Measurements from ENCODE around the gene KLHDC9. TPM values are rescaled to one million over a fixed set of nuclear protein-coding genes. Genes with fewer than 3 reads are reported as not detected.

Gene KLHDC9
- 10 to 100 TPM in 1 of 4 donors, 1 to 10 TPM in 3; 7.9 to 12.9 (median 9.1) TPM for total RNA-seq

GRCh38 chr1:161098210-161099068, at the start of gene KLHDC9:
Gene KLHDC9, plus strand, starts transcription at chr1:161098361. Its CDS starts 175 bp downstream, at chr1:161098536.
- TF ChIP-seq EP300 (IDR thresholded peaks at IDR 0.05) (peak in 1 of 2 donors; percentile 6), POLR2A (IDR thresholded peaks at IDR 0.05) (no peak)
- Histone ChIP-seq H3K36me3 (peaks cover 0 to 36% (median 4%) of the 10 kb centered on the region in 3 donors), H3K4me1 (peaks cover 0 to 33% (median 10%) of the 10 kb centered on the region in 4 donors), H3K27me3 (no peaks in the 10 kb centered on the region), H3K4me3 (peak within 1 kb of the TSS; percentile 41 to 69 (median 54)), H3K27ac (peak within 1 kb of the TSS; percentile 7 to 73 (median 42)), H3K9me3 (no peaks in the 10 kb centered on the region)
- 13 to 22% methylated on average over 26 to 53 of the region's 71 CpGs for WGBS, 2 donors
- peak; percentile 46 to 51 for DNase-seq (ENCODE audit: low spot score in 2 of 2)

GRCh38 chr1:161048949-161049722, 49.0 kb upstream of the KLHDC9 start:
- no peak for DNase-seq (ENCODE audit: low spot score in 2 of 2)
- 83 to 98% methylated on average over 3 to 5 of the region's 5 CpGs for WGBS, 2 donors
- TF ChIP-seq EP300 (IDR thresholded peaks at IDR 0.05) (no peak), POLR2A (IDR thresholded peaks at IDR 0.05) (no peak), CTCF (IDR thresholded peaks at IDR 0.05) (no peak)
- Histone ChIP-seq H3K27me3 (no peaks in the 10 kb centered on the region), H3K36me3 (peaks cover 0 to 37% (median 3%) of the 10 kb centered on the region in 3 donors), H3K4me3 (no peak overlapping the region), H3K9me3 (no peaks in the 10 kb centered on the region), H3K27ac (no peak overlapping the region), H3K4me1 (peaks cover 0 to 12% (median 6%) of the 10 kb centered on the region in 4 donors)

- Histone ChIP-seq H3K27me3 (peaks cover 0 to 10% of the 10 kb centered on the region in 2 donors), H3K36me3 (peaks cover 0 to 37% (median 4%) of the 10 kb centered on the region in 3 donors), H3K9me3 (no peaks in the 10 kb centered on the region), H3K4me1 (peaks cover 0 to 7% (median 0%) of the 10 kb centered on the region in 4 donors), H3K4me3 (no peak overlapping the region), H3K27ac (no peak overlapping the region)
- no peak for DNase-seq (ENCODE audit: low spot score in 2 of 2)
- no peak for TF ChIP-seq POLR2A (IDR thresholded peaks at IDR 0.05)
- no peak for TF ChIP-seq CTCF (IDR thresholded peaks at IDR 0.05)
- no peak for TF ChIP-seq EP300 (IDR thresholded peaks at IDR 0.05)
- WGBS, 2 donors = 86 to 90% methylated on average over 9 to 10 of the region's 10 CpGs
These were observed 46.9 kb upstream of the KLHDC9 start for GRCh38 chr1:161051219-161051618.

- TF ChIP-seq POLR2A (IDR thresholded peaks at IDR 0.05) (no peak), EP300 (IDR thresholded peaks at IDR 0.05) (no peak), CTCF (IDR thresholded peaks at IDR 0.05) (no peak)
- Histone ChIP-seq H3K36me3 (peaks cover 0 to 31% (median 4%) of the 10 kb centered on the region in 3 donors), H3K27ac (no peak overlapping the region), H3K4me3 (no peak overlapping the region), H3K4me1 (no peaks in the 10 kb centered on the region), H3K9me3 (no peaks in the 10 kb centered on the region), H3K27me3 (peaks cover 0 to 17% of the 10 kb centered on the region in 2 donors)
- WGBS, 2 donors = 62 to 69% methylated on average over 3 of the region's 3 CpGs
- DNase-seq (ENCODE audit: low spot score in 2 of 2) = no peak
These were observed 45.3 kb upstream of the KLHDC9 start for GRCh38 chr1:161052899-161053298.

- Histone ChIP-seq H3K27ac (no peak overlapping the region), H3K9me3 (no peaks in the 10 kb centered on the region), H3K4me3 (no peak overlapping the region), H3K36me3 (peaks cover 0 to 18% (median 4%) of the 10 kb centered on the region in 3 donors), H3K4me1 (no peaks in the 10 kb centered on the region), H3K27me3 (peaks cover 0 to 23% of the 10 kb centered on the region in 2 donors)
- WGBS, 2 donors = 77 to 84% methylated on average over 4 of the region's 4 CpGs
- no peak for TF ChIP-seq EP300 (IDR thresholded peaks at IDR 0.05)
- no peak for TF ChIP-seq CTCF (IDR thresholded peaks at IDR 0.05)
- no peak for TF ChIP-seq POLR2A (IDR thresholded peaks at IDR 0.05)
- no peak for DNase-seq (ENCODE audit: low spot score in 2 of 2)
These were observed 43.9 kb upstream of the KLHDC9 start for GRCh38 chr1:161054232-161054631.

Data from tibial nerve (tissue), 4 donors.